ENCODE data around the gene FMO3.

GRCh38 chr1:171083222-171083621 lies 7.5 kb upstream of the FMO3 start:
- TF ChIP-seq CTCF (IDR thresholded peaks at IDR 0.05) (no peak), POLR2A (IDR thresholded peaks at IDR 0.05) (no peak), POLR2AphosphoS5 (IDR thresholded peaks at IDR 0.05) (no peak), EP300 (IDR thresholded peaks at IDR 0.05) (no peak)
